ENCODE measurements around the gene CACNG1.
"Not testable (repeated sequence)": the region's sequence is repeated elsewhere in the genome, so short reads cannot be mapped to it uniquely, and the experiment has no call there.

Gene CACNG1

DNA sequence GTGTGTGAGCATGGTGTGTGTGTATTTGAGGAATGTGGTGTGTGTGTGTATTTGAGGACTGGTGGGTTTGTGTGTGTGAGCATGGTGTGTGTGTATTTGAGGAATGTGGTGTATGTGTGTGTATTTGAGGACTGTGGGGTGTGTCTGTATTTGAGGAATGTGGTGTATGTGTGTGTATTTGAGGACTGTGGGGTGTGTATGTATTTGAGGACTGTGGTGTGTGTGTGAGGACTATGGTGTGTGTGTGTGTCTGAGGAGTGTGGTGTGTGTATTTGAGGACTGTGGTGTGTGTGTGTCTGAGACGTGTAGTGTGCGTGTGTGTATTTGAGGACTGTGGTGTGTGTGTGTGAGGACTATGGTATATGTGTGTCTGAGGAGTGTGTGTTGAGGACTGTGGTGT, 18.0 kb upstream of the CACNG1 start:
- no peak for DNase-seq

DNA sequence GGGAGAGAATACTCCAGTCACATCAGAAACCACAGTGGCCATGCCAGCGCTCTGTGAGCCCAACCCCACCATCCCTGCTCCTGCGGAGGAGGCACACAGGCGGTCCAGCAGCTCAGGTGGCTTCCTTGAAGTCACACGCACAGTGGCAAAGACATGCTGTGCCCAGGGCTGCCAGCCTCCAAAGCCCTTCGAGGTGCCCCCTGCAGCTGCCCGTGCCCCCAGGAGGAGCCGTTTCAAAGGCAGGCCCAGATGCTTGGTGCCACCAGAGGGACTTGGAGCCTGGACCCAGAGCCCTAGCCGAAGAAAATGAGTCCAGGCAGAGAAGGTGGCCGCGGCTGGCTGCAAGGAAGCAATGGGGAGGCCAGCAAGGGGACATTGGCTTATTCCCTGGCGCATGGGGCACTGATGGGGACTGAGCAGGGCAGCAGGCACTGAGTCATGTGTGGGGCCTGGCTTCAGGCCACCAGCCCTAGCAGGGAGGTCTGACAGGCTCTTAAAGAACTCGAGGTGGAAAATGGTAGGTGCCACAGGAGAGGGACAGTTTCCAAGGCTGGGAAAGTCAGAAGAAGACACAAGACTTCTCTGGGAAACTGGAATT, 17.2 kb upstream of the CACNG1 start:
- no peak for DNase-seq

DNA sequence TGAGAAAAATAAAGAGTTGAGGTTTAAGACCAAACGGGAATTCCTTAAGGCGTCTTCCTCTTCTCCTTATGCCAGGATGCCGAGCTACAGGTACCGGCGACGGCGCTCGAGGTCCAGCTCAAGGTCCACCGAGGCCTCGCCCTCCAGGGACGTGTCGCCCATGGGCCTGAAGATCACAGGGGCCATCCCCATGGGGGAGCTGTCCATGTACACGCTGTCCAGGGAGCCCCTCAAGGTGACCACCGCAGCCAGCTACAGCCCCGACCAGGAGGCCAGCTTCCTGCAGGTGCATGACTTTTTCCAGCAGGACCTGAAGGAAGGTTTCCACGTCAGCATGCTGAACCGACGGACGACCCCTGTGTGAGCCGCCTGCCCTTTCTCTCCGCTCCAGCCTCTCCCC, 13.7 kb upstream of the CACNG1 start:
- no peak for DNase-seq

DNA sequence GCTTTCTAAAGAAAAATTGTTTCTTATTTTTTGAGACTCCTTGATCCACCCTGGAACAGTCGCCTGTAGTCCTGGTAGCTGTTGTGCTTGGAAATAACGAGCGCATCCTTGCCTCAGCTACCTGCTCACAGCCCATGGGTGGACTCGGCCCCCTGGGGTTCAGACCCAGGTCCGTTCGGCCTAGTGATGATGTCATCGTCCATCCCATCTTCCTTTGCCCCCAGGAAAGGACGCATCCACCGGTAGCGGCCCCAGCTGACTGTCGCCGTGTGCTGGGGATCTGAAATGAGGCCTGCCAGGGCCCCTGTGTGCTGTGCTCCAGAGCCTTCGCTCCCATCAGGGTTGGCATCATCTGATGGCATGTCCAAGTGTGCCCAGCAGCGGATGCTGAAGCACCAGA, 12.0 kb upstream of the CACNG1 start:
- DNase-seq, result no peak

DNA sequence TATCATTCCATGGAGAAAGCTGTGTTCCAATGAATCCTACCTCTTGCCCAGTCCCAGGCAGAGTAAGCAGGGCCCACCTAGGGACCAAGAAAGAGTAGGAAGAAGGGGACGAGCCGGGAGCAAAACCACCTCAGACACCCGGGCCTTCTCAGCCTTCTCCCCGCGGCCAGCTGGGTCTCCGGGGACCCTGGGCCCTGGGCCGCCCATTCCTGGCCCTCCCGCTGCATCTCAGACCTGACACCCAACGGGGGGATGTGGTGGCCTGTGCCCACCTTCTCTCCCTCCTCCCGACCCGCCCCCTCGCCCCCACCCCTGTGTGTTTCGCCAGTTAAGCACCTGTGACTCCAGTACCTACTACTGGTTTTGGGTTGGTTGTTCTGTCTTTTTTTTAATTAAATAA, 11.4 kb upstream of the CACNG1 start:
- DNase-seq, result no peak

DNA sequence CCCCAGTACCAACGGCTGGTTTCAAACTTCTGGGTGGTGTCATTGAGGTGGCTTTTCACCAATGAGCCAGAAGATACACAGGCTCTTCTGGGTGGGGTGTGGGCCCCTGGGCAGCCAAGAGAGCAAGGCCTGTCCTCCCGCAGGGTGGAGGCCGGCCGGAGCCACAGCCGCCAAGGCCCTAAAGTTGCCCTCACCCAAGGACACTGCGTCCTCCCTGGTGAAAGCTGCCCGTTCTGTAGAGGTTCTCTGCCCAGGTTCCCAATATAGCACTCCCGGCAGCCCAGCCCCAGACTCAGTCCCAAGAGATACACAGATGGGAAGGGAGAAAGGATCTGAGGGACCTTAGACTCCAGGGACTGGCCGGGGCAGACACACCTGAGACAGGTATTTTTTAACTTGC, 10.7 kb upstream of the CACNG1 start:
- DNase-seq, result no peak

DNA sequence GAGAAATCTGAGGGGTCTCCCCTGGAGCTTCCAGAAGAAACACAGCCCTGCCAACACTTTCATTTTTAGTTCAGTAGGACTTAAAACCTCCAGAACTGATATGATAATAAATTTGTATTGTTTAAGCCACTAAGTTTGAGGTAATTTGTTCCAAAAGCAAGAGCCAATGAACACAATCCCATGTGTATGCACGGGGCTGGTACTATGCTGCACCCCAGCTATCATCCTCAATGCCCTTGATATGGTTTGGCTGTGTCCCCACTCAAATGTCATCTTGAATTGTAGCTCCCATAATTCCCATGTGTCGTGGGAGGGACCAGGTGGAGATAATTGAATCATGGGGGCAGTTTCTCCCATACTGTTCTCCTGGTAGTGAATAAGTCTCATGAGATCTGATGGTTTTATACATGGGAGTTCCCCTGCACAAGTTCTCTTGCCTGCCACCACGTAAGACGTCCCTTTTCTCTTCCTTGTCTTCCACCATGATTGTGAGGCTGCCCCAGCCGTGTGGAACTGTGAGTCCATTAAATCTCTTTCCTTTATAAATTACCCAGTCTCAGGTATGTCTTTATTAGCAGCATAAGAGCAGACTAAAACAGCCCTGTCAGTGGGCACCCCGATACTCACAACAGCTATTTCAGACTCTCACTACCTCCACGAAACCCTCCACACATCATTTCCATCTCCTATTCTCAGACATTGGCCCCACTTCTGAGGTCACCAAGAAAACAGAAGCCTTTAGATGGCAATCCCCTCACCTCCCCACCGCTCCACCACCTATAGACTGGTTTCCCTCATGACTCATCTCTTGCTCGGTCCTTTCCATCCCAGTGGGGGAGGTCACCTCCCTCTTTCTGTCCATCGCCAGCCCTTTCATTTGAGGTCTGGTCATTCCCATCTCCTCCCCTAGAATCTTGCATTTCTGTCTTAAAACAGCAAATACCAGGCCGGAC, 8.9 kb upstream of the CACNG1 start:
- no peak for DNase-seq

DNA sequence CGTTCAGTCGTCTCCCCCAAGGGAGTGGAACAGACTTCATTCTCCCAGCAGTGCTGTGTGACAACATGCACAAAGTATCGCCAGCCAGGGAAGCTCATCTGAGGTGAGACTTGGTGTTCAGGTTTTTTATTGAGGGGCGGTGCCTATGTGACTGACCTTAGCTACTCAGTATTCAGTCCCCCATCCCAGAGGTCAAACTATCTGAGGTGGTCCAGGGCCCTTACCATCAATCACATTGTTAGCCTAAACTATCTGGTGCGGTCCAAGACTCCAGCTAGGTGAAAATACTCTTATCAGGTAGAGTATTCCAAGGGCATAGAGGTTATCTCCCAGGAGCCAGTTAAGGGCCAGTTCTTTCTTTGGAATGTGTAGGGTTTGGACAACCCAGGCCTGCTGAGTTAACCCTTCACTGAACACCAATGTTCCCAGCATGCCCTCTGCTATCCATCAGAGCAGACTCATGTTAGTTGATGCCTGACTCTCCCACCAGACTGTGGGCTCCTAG, 5.4 kb upstream of the CACNG1 start:
- DNase-seq, result no peak

DNA sequence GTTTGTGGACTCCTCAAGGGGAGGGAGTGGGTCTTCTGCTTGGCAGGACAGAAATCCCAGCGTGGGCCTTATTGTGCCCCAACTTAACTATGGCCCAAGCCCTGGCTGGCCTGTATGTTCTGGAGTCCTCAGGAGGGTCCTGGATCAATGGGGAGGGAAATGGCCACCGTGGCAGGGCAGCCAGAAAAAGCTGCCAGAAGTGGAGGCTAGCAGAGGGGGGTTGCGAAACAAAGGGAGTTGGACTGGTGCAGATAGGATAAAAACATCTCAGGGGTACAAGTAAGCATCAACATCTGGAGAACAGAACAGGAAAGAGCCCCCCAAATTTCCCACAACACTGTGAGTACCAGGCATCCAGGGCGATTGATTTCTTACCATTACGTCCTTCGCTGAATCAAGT, 3.7 kb upstream of the CACNG1 start:
- DNase-seq, result no peak

DNA sequence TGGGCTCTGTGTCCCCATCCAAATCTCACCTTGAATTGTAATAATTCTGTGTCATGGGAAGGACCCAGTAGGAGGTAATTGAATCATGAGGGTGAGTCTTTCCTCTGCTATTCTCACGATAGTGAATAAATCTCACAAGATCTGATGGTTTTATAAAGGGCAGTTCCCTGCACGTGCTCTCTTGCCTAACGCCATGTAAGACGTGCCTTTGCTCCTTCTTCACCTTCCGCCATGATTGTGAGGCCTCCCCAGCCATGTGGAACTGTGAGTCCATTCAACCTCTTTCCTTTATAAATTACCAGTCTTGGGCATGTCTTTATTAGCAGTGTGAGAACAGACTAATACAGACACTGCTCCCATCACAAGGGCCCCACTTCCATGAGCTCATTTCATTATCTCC, 3.2 kb upstream of the CACNG1 start:
- DNase-seq, result not testable (repeated sequence)

DNA sequence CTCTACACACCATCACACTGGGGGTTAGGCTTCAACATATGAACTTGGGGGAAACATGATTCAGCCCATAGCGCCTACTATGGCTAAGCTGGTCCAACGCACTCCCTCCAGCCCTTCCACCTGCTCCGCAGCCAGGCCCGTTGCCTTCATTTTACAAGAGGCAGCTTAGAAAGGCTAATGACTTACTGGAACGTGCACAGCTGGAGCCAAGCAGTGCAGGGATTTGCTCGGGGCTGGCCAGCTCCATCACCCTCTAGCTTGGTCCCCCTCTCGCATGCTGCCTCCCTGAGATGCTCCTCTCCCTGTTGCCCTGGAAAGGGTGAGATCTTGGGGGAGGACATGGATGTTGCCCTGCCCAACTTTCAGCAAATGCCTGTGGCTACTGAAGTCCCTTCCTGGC, 2.8 kb upstream of the CACNG1 start:
- no peak for DNase-seq

DNA sequence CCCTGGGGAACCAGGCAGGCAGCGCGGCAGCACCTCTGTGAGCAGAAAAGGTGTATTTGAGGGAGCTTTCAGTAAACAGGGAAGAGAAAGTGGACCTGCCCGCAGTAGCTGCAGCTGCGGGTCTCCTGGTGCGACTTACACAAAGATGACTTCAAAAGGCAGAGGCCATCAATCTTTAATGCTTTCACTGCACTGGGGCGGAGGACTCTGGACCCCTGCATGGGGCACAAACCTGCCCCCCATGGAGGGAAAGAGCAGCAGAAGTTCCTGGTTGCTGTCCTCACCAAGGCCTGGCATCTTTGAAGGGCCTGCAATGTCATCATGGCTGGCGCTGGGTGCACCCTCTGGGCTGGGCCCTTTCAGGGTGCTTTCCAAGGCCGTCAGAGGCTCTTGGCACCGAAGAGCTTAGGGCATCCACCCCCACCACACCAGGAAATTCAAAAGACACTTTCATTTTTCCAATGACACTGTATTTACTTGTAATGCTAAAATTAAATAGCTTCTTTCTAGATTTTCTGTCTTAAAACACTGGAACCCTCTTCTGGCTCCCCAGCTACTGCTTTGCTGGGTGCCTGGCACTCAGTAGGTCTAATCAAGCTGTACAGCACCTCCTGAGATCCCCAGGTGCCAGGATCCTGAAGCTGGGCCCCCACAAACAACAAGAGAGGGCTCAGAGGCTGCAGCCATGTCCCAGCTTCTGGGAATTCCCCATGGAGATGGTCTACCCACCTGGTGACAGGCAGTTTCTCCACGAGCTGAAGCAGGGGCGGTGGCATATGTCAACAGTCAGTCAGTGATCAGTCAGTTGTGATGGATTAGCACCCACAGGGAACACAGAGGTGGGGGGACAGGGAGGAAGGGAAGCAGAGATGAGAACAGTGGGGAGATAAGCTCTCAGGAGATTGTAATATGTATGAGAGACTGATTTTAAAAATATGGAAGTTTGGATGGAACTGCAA, 2.1 kb upstream of the CACNG1 start:
- no peak for DNase-seq

DNA sequence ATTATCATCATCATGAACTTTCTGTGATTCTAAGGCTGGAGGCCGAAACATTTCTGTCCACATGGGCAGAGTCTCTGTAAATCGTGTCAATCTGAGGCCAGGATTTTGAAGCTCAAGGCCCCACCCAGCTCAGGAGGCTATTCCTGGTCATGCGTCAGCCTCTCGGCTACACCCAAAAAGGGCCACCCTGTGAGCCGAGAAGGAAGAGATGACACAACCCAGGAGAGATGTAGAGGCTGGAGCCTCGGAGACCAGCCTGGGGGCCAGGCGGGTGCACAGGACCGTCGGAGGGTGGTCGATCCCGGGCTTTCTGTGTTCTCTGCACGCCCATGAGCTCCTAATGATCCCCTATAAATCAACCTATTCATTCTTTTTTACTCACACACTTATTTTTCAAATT, 1.1 kb upstream of the CACNG1 start:
- no peak for DNase-seq

DNA sequence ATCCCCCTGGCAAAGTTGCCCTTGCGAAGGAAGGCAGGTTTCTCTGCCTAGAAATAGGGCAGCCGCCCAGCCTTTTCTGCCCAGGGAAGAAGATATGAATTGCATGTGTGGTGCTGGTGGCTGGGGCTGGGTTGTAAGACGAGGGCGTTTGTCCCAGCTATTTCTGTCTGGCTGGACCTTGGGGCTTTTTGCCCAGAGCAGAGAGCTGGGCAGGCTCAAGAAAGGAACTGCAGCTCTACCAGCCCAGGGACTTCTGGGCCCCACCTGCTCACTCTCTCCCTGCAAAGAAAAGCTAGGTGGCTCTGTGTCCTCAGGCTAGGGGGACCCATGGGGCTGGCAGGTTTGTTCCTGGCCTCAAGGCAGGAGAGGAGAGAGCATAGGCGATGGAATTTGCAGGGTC, 586 bp downstream of the CACNG1 start:
- DNase-seq, result no peak

DNA sequence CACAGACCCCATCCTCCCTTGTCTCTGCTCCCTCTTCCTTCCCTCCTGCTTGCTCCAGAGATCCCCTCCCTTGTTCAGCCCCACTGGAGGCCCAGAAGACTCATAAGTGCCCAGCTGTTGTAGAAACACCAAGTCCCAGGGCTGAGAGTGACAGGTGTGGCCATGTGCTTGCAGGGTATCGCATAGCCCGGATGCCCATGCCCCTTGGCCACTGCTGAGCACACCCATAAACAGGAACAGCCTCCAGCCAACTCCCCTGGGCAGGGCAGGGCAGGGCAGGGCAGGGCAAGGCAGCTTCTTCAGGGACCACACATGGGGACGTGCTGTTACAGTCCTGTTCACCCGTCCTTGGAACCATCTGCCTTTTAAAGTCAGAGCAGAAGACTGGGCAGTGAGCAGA, 2.0 kb downstream of the CACNG1 start:
- no peak for DNase-seq

DNA sequence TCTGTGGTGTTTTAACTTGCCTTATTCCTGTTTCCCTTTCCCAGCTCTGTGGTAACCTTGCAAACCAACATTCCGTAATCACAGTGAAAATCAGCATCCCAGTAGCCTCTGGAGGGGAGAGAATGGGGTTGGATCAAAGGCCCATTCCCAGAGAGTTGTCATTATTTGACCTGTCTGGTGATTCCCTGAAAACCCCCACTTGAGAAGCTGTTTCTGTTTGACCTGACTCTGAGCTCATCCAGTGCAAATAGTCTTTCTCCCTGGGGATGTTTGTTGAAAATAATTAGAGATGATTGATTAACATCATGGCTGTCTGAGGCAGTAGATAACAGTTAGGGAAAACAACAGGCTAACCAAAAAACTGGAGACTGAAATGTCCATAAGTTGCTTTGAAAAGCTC, 3.0 kb downstream of the CACNG1 start:
- DNase-seq, result no peak

DNA sequence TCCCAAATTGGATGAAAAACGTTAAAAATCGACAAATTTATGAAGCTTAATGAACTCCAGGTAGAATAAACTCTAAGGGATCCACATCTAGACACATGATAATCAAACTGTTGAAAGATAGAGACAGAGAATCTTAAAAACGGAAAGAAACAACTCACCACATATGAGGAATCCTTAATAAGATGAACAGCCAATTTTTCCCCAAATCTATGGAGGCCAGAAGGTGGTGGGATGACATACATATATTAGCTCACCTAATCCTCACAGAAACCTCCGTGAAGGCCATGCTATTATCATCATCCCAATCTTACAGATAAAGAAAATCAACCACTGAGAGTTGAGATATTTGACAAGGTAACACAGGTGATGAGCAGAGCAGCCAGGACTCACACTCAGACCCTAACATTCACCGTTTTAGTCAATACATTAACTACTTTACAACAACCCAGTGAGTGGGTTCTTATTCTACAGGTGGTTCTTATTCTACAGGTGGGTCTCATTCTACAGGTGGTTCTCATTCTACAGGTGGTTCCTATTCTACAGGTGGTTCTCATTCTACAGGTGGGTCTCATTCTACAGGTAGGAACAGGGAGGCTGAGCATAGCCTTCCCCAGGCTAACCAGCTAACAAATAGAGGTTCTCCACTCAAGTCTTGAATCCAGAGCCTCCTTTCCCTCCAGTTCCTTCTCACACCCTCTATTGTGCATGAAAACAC, 4.8 kb downstream of the CACNG1 start:
- DNase-seq, result no peak

DNA sequence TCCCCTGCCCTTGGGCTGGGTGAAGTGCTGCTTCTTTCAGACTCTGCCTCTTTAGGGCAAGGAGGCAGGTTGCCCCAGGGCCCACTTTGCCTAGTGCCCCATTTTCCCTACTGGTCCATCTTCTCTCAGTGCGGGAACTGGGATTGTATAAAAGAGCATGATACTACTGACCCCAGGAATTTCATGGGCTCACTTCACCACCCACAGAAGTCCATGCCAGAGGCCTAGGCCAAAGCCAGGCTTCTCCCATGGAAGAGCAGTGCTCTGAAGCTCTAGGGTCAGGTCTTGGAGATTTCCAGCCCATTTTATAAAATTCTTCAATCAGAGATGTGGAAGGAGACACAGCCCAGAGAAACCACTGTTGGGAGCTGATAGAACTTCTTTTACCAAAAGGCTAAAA, 5.7 kb downstream of the CACNG1 start:
- no peak for DNase-seq

DNA sequence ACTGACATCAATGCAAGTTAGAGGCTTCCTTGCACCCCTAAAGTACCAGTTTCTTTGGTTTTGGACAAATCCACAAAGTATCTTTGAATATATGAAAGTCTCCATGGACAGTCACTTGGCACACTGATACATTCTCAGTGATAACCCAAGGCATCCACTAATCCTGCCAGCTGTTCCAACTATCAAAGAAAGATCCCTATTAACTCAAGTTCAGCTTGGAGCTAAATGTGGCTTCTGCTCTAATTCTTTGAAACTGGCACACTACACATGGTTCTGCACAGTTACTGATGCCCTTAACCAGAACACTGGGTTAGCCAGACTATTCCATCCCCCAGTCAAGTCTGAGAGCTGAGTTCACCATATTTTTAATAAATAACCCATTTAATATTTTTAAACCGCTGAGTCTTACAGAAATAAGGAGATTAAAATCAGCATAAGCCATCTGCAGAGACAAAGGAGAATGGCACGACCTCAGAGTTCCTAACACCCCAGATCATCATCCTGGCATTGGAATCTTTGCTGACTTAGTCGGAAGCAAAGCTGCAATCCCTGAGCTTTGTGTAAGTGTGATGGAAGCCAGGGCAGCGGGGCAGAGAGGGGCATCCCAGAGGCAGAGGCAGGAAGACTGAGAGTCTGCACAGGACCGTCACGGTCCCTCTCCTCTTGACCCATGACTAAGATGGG, 6.3 kb downstream of the CACNG1 start:
- DNase-seq, result no peak

DNA sequence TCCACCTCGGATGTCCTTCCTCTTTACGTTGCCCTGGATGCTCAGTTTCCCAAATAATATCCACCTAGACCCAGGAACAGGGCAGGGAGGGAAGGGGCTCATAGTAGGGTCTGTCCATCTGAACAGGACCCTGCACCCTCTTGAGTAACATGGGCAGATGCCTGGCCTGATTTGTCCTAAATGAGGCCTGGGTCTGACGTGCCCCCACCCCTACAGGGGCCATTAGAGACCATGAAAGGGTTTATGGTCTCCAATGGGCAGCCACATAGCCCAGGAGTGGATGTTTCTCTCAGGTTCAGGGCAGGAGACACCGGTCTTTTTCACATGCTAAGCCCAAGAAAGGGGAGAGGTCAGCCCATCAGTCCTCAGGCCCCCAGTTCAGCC, 6.8 kb downstream of the CACNG1 start:
- no peak for DNase-seq

DNA sequence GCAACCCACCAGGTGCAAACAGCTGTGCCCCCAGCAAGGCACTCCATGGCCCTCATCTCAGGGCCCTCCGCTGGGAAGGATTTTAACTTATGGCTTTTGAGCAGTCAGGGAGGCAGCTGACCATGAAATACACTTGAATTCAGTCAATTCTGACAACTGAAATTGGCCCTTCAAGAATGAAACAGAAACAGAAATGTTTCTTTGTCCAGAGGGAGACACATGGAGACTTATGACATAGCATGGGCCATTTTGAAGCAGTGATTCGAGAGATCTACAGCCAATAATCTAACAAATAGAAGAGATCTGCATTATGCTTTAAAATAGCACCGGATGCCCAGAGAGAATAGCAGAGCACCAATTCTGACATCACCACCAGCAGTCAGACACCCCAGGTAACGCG, 7.5 kb downstream of the CACNG1 start:
- no peak for DNase-seq
